SK-N-DZ (cell line): ENCODE measurements around the gene JAML.

Experiments used
- DNase-seq: peaks from one replicate; pipeline ENCODE4 v3.0.0-alpha.2; 2015; ENCODE audit warnings: low spot score
- small RNA-seq, 2 experiments: library from RNA; depleted of rRNA; stranded (forward); fragments of <200 nt; gene quantifications; one replicate each; pipeline ENCODE3, GENCODE V24; 2014

JAML gene

DNA sequence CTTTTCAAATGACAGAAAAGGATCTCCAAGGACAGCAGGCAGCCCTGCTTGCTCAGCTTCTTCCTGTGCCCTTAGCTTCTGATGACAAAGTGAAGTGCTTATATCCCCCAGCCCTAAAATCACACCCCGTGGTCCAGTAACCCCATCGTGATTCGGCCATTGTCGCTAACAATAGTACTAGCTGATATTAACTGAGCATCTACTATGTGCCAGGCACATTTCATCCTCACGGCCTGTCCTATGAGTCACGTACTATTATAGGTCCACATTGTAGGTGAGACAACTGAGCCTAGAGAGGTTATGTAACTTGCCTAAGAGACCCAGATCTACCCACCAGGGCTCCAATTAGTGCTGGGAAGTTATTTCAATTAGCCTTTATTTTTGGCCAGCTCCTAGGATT lies 78.3 kb downstream of the JAML start:
- DNase-seq, result no peak

DNA sequence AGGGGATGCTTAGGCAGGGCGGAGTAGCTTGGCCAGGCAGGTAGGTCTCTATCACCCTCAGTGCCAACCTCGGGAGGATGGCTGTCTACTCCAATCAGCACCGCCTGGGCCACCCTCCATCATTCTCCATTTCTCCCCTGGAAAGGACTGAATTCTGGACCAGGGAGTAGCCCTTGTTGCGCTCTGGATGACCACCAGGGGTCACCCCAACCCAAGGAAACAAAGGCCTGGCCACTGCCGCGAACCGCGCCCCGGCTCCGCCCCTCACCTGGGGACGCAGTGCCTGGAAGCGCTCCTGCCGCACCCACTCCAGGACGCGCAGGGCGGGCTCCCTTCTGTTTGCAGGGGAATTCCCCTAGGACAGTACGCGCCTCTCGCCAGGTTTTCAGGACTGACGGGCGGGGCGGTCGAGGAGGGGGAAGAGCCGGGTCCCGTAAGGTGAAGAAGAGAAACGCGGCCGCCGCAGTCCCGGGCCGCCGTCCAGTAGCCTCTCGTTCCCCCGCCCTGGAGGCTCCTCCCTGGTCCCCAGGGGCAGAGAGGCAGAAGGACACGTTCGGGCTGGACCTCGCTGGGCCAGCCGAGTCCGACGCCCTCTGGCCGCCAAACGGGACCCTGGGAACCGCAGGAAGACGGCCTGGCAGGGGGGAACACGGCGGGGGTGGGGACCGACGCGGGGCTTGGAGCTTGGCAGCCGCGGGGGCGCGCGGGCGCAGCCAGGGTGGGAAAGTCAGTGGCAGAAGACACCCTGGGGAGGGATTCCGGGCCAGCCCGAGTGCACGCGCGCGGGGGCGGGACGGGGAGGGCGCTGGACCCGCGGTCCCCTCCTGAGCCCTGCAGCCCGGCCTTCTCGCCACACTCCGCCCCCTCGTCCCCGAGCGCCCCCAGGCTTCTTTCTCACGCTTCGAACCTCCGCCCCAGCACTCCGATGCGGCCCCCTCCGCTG lies 79.3 kb downstream of the JAML start:
- DNase-seq, result peak; percentile 31

DNA sequence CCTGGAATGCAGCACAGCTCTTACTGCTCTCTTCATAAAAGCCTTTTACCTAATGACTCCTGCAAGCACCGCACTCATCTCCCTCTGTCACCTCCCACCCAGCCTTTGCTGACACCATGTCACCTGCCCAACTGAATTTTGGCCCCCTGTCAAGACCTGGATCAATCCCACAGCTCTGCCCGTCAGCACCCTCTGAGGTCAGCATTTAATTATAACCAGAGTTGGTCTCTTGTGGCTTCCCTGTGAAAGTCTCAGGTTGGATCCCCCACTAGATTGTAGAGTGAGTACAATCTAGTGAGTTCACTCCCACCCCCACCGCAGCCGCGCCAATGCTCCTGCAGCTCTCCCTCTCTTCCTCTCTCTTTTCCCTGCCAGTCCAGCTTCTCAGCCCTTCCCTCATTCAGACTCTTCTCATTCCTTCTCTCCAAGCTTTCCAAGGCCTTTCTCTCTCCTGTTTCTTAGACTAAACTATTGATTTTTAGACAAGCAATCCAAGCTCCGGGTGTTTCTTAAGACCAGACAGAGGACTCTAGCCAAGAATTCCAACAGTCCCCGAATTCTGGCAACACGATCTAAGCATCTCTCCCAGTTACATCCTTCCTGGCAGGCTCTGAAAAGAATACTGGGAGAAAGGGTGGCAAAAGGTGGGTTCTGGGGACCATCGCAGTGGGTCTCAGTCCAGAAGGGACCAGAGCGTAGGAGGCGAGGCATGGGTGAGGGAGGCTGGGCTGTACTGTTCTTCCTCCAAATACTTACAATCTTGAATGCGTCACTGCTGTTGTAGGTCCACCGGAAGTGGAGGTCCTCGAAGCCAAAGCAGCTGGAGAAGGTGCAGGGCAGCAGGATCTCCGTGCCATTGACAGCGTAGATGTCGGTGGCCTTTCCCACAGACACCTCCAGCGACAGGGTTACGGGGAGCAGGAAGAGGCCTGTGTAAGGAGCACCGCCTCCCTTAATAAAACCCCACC lies 80.2 kb downstream of the JAML start:
- DNase-seq, result no peak

Small RNA genes lying within 50 kb of the gene (small RNA-seq; reads per million reads assigned to genes)
- gene HSPE1P18, result 0 reads per million in 2 experiments
